NCI-H2196 (cell line): ENCODE data around the gene LRRFIP1.
"Not testable (repeated sequence)": the region's sequence is repeated elsewhere in the genome, so short reads cannot be mapped to it uniquely, and the experiment has no call there.

Source experiments
- DNase-seq: peaks from one replicate; lab custom pipeline; 2025; ENCODE audit not compliant: unreplicated experiment; lab: John Stamatoyannopoulos, UW

Gene LRRFIP1

GRCh38 chr2:237597196-237598145, 29.9 kb upstream of the LRRFIP1 start:
- DNase-seq, result no peak

DNA sequence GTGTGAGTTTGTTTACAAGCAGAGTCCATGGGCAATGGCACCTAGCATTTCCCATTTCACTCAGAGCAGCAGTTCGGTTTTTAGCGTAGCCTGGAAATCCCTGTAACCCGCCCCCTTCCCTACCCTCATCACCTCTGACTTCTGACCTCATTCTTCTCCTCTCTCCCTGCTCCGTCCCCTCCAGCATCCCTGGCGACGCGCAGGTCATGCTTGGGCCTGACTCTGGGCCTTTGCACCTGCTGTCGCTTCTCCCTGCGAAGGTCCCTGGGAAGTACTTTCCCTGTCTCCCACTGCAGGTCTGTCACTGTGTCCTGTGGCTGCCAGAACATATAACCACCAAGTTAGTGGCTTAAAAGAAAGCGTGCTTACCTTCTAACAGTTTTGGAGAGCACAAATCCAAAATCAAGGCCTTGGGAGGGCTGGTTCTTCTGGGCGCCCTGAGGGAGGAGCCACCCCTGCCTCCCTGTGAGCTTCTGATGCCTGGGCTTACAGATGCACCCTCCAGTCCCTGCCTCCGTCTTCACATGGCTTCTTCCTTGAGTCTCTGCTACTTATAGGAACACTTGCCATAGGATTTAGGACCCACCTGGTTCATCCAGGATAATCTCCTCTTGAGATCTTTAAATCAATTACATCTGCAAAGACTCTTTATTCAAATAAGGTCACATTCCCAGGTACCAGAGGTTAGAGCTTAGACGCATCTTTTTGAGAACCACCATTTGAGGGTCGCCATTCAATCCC, 28.7 kb upstream of the LRRFIP1 start:
- DNase-seq, result no peak

DNA sequence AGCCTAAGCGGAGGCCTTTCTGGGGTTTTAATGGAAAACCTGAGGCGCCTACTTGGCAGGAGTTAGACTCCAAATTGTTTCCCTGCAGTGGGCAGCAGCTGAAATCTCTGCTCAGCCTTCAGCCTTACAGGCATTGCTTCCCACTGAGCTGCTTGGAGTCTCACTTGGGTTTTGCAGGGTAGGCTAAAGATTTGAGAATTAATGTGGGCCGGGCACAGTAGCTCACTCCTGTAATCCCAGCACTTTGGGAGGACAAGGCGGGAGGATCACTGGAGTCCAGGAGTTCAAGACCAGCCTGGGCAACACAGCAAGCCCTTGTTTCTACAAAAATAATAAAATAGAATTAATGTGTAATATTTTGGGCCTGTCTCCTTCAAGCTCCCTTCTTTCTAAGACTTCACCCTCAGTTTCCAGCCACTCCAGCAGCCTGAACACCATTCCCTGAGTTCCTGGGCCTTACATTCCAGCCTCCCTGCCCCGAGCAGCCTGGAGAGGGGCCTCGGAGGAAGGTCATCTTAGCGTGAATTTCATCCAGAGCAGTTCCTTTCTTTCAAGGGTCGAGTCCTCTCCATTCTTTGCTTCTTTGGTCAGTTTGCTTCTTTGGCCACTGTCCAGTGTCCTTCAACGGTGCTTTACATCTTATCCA, 27.8 kb upstream of the LRRFIP1 start:
- no peak for DNase-seq

DNA sequence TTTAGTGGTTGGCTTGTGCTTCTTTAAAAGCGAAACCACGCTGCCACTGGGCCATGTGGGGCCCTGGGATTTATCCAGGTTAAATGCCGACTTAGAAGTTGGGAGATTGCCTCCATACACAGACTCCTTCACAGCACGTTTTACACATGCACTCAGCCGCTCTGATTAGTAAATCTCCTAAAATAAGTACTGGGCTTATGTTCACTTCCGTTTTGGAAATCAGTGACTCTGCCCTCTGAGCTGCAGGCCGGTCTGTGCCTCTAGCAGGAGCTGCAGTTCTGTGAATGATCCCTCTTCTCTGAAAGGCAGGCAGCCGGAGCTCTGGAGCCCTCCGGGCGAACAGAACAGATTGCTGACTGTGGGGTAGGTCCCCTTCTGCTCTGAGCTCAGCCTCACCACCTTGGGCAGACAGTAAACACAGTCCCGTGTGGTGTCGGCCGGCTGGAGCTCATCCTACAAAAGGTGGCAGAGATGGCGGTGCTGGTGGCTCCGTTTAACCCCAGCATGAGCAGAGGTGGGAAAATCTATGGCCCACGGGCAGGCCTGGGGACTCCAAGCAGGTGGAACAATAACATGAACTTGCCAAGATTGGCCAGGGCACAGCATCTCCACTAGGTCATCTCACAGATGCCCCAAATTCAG, 27.1 kb upstream of the LRRFIP1 start:
- DNase-seq, result no peak

- no peak for DNase-seq
Observed at GRCh38 chr2:237601453-237602116, 25.8 kb upstream of the LRRFIP1 start.

- no peak for DNase-seq
Observed at GRCh38 chr2:237602409-237602808, 25.0 kb upstream of the LRRFIP1 start.

DNA sequence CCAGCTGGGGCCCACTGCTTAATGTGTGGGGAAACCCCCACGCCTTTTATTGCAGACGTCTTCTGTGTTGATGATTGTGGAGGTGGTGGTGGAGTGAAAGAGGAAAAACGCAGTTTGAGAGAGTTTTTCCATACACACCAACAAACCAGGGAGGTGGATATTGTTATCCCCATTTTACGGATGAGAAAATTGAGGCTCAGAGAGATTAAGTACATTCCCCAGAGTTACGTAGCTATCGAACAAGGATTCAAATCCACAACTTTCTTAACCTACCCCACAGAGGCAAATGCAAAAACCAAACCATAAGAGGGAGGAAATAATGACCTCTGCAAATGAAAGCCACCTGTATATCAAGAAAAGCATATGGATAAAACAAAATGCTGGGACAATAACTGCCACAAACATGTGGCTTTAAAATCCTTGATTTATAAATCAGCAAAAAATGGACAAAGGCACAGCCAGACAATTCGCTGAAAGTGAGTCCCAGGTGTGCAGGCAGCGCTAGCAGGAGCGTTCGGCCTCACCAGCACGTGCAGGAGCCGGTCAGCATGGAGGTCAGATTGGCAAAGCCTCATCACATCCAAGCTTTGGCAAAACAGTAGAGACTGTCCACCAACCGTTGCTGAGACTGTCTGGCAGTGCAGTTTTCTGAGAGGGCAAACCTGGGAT, 24.2 kb upstream of the LRRFIP1 start:
- DNase-seq, result no peak

GRCh38 chr2:237603718-237604362, 23.5 kb upstream of the LRRFIP1 start:
- no peak for DNase-seq

- DNase-seq, result no peak
Observed at GRCh38 chr2:237604391-237604790, 23.0 kb upstream of the LRRFIP1 start.

GRCh38 chr2:237604960-237605359, 22.4 kb upstream of the LRRFIP1 start:
- DNase-seq, result peak; percentile 41

- not testable (repeated sequence) for DNase-seq
Observed at GRCh38 chr2:237606522-237606921, 20.9 kb upstream of the LRRFIP1 start.

DNA sequence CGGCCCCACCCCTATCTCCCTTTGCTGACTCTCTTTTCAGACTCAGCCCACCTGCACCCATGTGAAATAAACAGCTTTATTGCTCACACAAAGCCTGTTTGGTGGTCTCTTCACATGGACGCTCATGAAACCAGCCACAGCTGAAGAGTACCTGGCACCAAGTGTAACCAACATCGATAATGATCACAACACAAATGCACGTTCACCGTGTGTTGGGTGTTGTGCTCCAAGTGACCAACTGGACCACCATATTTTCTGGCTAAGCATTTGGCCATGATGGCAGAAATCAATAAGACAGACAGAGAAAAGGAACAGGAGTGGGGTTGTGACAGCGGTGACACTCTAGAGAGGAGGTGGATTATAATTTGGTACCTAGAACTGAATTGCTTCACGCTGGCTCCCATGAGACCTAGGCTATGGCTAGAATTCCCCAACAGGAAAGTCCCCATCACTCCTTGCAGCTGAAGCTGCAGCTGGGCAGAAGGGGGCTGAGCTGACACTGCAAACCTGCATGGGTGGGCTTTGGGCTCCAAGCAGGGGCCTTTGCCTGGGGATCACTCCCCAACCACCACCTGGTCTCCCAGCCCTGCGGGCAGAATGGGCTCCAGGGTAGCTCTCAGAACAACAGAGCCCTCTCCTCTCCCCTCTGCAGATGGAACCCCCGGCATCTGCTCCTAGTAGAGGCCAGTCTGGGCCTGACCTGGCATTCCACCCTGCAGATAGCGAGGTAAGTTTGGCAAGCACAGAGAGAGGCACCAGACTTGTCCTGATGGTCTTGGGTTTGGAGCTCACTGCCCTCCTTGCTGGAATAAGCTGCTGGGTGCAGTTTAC, 14.6 kb upstream of the LRRFIP1 start:
- no peak for DNase-seq

DNA sequence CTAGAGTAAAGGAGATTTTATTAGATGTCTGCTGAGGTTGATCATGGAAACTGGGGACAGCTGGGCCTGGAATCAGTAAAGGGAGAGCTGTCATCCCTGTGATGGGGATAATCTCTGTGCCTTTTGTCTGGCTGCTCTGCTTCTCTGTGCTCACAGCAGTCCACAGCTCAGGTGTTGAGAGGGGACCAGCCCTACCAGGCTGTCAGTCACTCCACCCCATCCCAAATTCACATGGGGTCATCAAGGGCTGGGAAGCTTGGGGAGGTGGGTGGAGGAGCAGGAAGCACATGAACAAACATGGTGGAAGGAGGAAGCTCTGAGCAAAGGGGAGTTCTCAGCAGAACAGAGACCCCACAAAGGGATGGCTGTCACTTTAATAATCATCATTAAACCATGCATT, 13.7 kb upstream of the LRRFIP1 start:
- no peak for DNase-seq

- no peak for DNase-seq
Observed at GRCh38 chr2:237614151-237614720, 13.2 kb upstream of the LRRFIP1 start.

- no peak for DNase-seq
Observed at GRCh38 chr2:237615631-237616249, 11.6 kb upstream of the LRRFIP1 start.

GRCh38 chr2:237616373-237616733, 11.0 kb upstream of the LRRFIP1 start:
- no peak for DNase-seq

DNA sequence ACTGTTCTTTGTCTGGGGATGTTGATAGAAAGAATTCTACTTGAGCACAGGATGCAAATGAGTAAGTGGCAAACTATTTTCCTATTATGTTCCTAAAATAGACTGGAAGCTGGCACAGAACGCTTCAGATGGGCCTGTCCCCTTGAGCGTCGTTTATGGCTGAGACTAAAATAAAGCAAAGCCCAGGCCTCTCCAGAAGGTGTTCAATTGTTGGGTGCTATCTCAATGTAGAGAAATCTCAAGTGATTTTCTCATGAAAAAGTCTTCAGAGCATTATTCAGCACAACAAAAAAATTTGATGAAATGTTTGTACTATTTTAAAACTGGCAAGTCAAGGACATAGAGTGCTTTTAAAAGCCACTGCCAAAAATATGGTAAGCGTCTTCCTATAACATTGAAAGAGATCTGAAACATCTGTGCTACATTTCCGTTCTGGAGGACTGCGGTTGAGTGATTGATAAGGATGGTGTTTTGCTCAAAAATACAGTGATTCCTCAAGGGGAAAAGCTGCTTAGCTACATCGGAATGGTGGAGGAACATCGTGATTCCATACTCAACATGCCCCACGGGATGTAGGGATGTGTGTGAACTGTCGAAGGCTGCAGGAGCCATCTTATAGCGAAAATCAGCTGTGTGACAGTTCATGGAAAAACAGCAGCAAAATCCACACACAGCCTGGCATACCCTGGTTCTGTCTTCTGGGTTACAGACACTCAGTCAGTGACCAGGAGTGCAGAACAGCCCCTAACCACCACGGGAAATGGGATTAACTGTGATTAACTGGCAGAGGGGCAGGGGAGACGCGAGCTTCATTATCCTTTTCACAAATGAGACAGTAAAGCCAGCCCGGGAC, 10.4 kb upstream of the LRRFIP1 start:
- no peak for DNase-seq
